Measurements from ENCODE around the gene CH25H. TPM values are rescaled to one million over a fixed set of nuclear protein-coding genes. Genes with fewer than 3 reads are reported as not detected.

Gene CH25H, protein sequence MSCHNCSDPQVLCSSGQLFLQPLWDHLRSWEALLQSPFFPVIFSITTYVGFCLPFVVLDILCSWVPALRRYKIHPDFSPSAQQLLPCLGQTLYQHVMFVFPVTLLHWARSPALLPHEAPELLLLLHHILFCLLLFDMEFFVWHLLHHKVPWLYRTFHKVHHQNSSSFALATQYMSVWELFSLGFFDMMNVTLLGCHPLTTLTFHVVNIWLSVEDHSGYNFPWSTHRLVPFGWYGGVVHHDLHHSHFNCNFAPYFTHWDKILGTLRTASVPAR
- total RNA-seq (2022; extraction: Qiagen RNA extraction) = 0.06 to 0.07 TPM (median 0.07 TPM) in 3 of 5 replicates, not detected in the others

DNA sequence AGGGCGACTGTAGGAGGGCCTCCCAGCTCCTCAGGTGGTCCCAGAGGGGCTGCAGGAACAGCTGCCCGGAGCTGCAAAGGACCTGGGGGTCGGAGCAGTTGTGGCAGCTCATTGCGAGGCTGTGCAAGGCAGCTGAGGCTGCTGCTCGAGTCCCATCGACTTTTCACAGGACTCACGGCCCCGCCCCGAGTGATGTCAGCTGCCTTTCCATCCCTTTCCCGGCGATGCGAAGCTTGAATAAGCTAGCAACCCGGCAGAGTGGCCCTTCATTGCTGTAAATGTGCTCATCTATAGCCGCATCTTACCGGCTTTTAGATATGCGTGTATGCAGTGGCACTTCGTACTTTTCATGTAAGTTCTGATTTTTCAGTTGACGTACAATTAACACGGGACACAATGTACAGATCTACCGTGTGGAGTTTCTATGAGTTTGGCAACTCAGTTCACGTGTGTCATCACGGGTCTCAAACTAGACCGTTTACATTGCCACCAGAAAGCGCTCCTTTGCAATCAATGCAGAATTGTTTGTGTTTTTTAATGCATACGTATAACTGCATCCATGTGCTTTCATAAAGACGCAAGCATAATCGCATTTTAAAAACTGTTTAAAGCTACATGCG is at the start of gene CH25H:
CH25H (minus strand) TSS at position 137 of the 620 bp plus-strand sequence; CDS start at position 112, 25 bp downstream.

DNA sequence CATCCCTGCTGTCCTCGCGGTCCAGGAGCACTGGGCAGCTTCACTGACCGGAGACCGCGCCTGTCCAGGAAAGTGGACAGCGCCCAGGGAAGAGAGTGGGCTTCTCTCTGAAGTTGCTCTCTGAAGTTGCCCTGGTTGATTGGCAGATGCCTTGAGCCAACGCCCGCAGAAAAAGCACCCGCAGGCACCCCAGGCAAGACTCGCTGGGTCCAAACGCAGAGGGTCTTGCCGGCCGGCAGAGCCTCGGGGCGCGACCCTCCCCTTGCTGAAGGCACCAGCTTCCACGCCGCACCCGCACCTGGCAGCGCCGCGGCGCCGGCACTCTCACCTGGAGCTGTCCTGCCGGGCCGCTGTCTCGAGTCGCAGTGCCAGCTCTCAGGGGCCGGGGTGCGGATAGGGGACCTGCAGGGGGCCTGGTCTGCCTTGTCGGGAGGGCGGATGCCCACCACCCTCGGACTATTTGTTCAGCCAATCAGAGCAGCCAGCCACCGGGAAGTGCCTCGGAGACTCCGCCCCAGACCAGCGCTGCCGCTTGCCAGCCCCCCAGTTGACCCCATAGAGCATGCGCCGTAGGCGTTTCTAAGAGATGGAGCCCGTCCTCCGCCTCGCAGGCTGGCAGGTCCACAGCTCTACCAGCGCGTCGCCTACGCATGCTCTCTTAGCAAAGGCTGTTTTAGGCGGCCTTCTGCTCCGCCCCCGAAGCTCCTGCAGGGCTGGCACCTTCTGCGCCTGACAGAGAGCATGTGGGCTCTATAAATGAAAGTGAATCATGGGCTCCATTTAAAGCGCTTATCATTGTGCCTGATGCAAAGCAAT is 44.5 kb upstream of the CH25H start, which contains the start of gene LIPA:
LIPA (minus strand) TSS at position 367 of the 816 bp plus-strand sequence. CDS start 4,127 bp downstream, outside the sequence.

Other genes with a start within 250 kb of the CH25H start
- gene FAS, start 216.5 kb downstream of the CH25H start, total RNA-seq (2022; extraction: Qiagen RNA extraction) = 30.3 to 39.2 TPM (median 33.2 TPM) in 5 replicates
- gene LIPA, start 44.5 kb upstream of the CH25H start, total RNA-seq (2022; extraction: Qiagen RNA extraction) = 42.6 to 54.6 TPM (median 44.5 TPM) in 5 replicates
- 2.4 to 3.5 TPM (median 3.3 TPM) in 5 replicates for gene IFIT2, start 94.7 kb upstream of the CH25H start, total RNA-seq (2022; extraction: Qiagen RNA extraction)
- gene IFIT3, start 120.7 kb upstream of the CH25H start, total RNA-seq (2022; extraction: Qiagen RNA extraction) = 4.2 to 6.5 TPM (median 5.9 TPM) in 5 replicates
- not detected in 5 replicates for gene IFIT1B, start 170.7 kb upstream of the CH25H start, total RNA-seq (2022; extraction: Qiagen RNA extraction)
- gene IFIT1, start 185.3 kb upstream of the CH25H start, total RNA-seq (2022; extraction: Qiagen RNA extraction) = 4.1 to 6.9 TPM (median 5.1 TPM) in 5 replicates
- gene IFIT5, start 207.3 kb upstream of the CH25H start, total RNA-seq (2022; extraction: Qiagen RNA extraction) = 5.8 to 11.3 TPM (median 8.0 TPM) in 5 replicates

Measured in A549 treated with CORT108297 at 1 μM for 4 hours (cell line).